HepG2 (cell line): Measurements from ENCODE around the gene PRDM15. TPM values are rescaled to one million over a fixed set of nuclear protein-coding genes. Genes with fewer than 3 reads are reported as not detected.

Experiments
- ATAC-seq: fragments of 200-7000 bp; cut with Tn5 transposase; 3 replicates; pipeline ENCODE4 v1.9.1; 2020; ENCODE audit warnings: mild to moderate bottlenecking, moderate library complexity
- BruUV-seq: library from RNA; stranded (reverse); fragments of 400-500 nt; replicated peaks from 2 replicates; lab custom pipeline; 2021; lab: Mats Ljungman, UMichigan
- CTCF ChIA-PET: fragments of 300-600 bp; formaldehyde crosslinking; extraction: SDS; loops from one replicate; lab custom pipeline; 2021; ENCODE audit warnings: low total read pairs, inconsistent platforms, low intra/inter-chr PET ratio; lab: Yijun Ruan, JAX
- POLR2A ChIA-PET: fragments of 350-600 bp; sonication (Branson Sonifier 250); formaldehyde crosslinking; loops from one replicate; lab custom pipeline; 2020; ENCODE audit warnings: antibody characterized with exemption, inconsistent platforms; lab: Yijun Ruan, JAX
- DNase-seq: peaks from one replicate; pipeline ENCODE4 v3.0.0-alpha.2; 2015; ENCODE audit warnings: low spot score
- FAIRE-seq: peaks from 3 replicates; lab custom pipeline; 2011; peaks lifted over from hg19 to GRCh38; lab: Jason Lieb, UNC
- H2AFZ ChIP-seq: one replicate; pipeline ENCODE4 v1.6.1; 2011; ENCODE audit warnings: low read length, inconsistent platforms
- H3K27ac ChIP-seq: fragments of 300-600 bp; 3 replicates; pipeline ENCODE4 v1.8.0; 2011; ENCODE audit warnings: mixed run types, mild to moderate bottlenecking, mixed read lengths, low read length, inconsistent platforms; ENCODE audit not compliant: insufficient read depth; ENCODE audit errors: extremely low read length
- H3K27me3 ChIP-seq, 2 experiments: fragments of 200-600 bp in 1 of 2; 2 replicates in 1 of 2; 3 replicates in 1 of 2; pipeline versions ENCODE4 v1.6.0 to v1.8.0; 2011; ENCODE audit warnings: low read length in 2 of 2, mild to moderate bottlenecking in 2 of 2, moderate library complexity in 2 of 2, inconsistent platforms in 1 of 2; ENCODE audit not compliant: insufficient read depth in 2 of 2, control insufficient read depth in 1 of 2
- H3K36me3 ChIP-seq, 2 experiments: fragments of 200-600 bp in 1 of 2; replicated peaks in 1 of 2; 2 replicates in 1 of 2; 3 replicates in 1 of 2; pipeline versions ENCODE4 v1.5.1 to v1.8.0; 2011; ENCODE audit warnings: low read length in 2 of 2, inconsistent platforms in 1 of 2; ENCODE audit not compliant: insufficient read depth in 2 of 2, control insufficient read depth in 1 of 2
- H3K4me1 ChIP-seq: 2 replicates; pipeline ENCODE4 v1.5.1; 2012; ENCODE audit warnings: low read length, inconsistent platforms; ENCODE audit not compliant: insufficient read depth
- H3K4me2 ChIP-seq: 2 replicates; pipeline ENCODE4 v1.6.0; 2011; ENCODE audit warnings: low read depth, low read length, inconsistent platforms
- H3K4me3 ChIP-seq, 3 experiments: fragments of 200-600 bp in 1 of 3; sonication (generic), shearing (Covaris generic) in 1 of 3; replicated peaks in 1 of 3; 2 replicates each; pipeline ENCODE4 v1.5.1; 2011 to 2016; ENCODE audit warnings: low read length in 3 of 3, inconsistent platforms in 2 of 3, low read depth in 2 of 3, mild to moderate bottlenecking in 2 of 3, control low read depth in 1 of 3, mixed read lengths in 1 of 3; ENCODE audit not compliant: insufficient read depth in 1 of 3
- H3K79me2 ChIP-seq: one replicate; pipeline ENCODE4 v1.6.1; 2011; ENCODE audit warnings: low read length, inconsistent platforms; ENCODE audit not compliant: insufficient read depth
- H3K9ac ChIP-seq: 2 replicates; pipeline ENCODE4 v1.6.0; 2011; ENCODE audit warnings: mild to moderate bottlenecking, low read depth, low read length, inconsistent platforms; ENCODE audit not compliant: insufficient read depth
- H3K9me3 ChIP-seq: 2 replicates; pipeline ENCODE4 v1.5.1; 2012; ENCODE audit warnings: mild to moderate bottlenecking, low read length
- H4K20me1 ChIP-seq: 2 replicates; pipeline ENCODE4 v1.6.0; 2011; ENCODE audit warnings: inconsistent platforms, mild to moderate bottlenecking, low read length, moderate library complexity; ENCODE audit not compliant: insufficient read depth
- FOXA1 ChIP-seq, 2 experiments: fragments of 450-650 bp in 1 of 2; sonication (generic) in 1 of 2; formaldehyde crosslinking in 1 of 2; IDR thresholded peaks; 2 replicates each; pipeline versions ENCODE4 v1.4.0 to v1.6.1; 2016 to 2020; ENCODE audit warnings: missing genetic modification reagents in 1 of 2
- FOXK2 ChIP-seq: fragments of 450-650 bp; IDR thresholded peaks from 2 replicates; pipeline ENCODE4 v1.6.1; 2016
- HOXA7 ChIP-seq: sonication (generic); formaldehyde crosslinking; IDR thresholded peaks from 2 replicates; pipeline ENCODE4 v1.8.1; 2022; ENCODE audit warnings: mild to moderate bottlenecking, missing genetic modification reagents, moderate library complexity
- KAT7 ChIP-seq: IDR thresholded peaks from 2 replicates; pipeline ENCODE4 v1.6.1; 2018; ENCODE audit warnings: borderline replicate concordance, missing compliant biosample characterization
- RFX5 ChIP-seq: IDR thresholded peaks from 2 replicates; pipeline ENCODE4 v1.6.1; 2011; ENCODE audit warnings: low read depth, low read length, improper control_type of control experiment
- ZNF207 ChIP-seq: fragments of 450-650 bp; IDR thresholded peaks from 2 replicates; pipeline ENCODE4 v1.6.1; 2016; ENCODE audit warnings: antibody characterized with exemption, borderline replicate concordance
- ZNF567 ChIP-seq: sonication (generic); formaldehyde crosslinking; IDR thresholded peaks from 2 replicates; pipeline ENCODE4 v1.8.1; 2023; ENCODE audit warnings: mild to moderate bottlenecking, missing genetic modification reagents, borderline replicate concordance
- WGBS: methylation state at CpG from one replicate; pipeline ENCODE4 v1.1.6; 2017; ENCODE audit warnings: low lambda C conversion rate; 5-methylcytosine and 5-hydroxymethylcytosine counted together
- in situ Hi-C: cut with HindIII; loops from 2 replicates; pipeline ENCODE4 v1.10.0; 2017; ENCODE audit warnings: low pct_unique_long_range_greater_than_20kb; ENCODE audit not compliant: extremely low pct_ligation_motif_present
- intact Hi-C: fragments of 100-400 bp; cut with micrococcal nuclease; formaldehyde crosslinking; loops from one replicate; pipeline ENCODE4 v1.10.0; 2022; ENCODE audit not compliant: unreplicated experiment
- polyA plus RNA-seq, 8 experiments: library from polyadenylated mRNA; depleted of rRNA in 3 of 8; stranded (reverse) in 7 of 8; unstranded in 1 of 8; fragments of >200 nt; fragmentation: Illumina TruSeq in 4 of 8; extraction: Trizol in 4 of 8; gene quantifications; 2 replicates each; pipeline versions ENCODE4 v1.2.1 to v1.2.3, GENCODE V29; 2011 to 2016; ENCODE audit warnings: low read depth in 4 of 8, missing spikeins in 1 of 8, mixed read lengths in 1 of 8; ENCODE audit not compliant: insufficient read depth in 1 of 8
- total RNA-seq, 5 experiments: library from RNA; depleted of rRNA; stranded (reverse); fragments of >200 nt; fragmentation: Illumina TruSeq; extraction: Trizol; gene quantifications; 2 replicates each; pipeline ENCODE4 v1.2.3, GENCODE V29; 2016; ENCODE audit warnings: low read depth in 1 of 5
- TF ChIP-seq, protein P1 (sequence below): sonication (generic); formaldehyde crosslinking; IDR thresholded peaks from 2 replicates; pipeline ENCODE4 v1.9.0; 2021; ENCODE audit warnings: mild to moderate bottlenecking, missing genetic modification reagents

Gene PRDM15
- total and polyA plus RNA-seq, 2 of the 13 experiments (the other 11 are each of a cell fraction or from before 2014, with no cell fraction given): 4.0 to 6.9 TPM

- in situ Hi-C loops (no loop called here), intact Hi-C loops (no loop called here)
- H3K4me1 ChIP-seq: no peaks in the 10 kb centered on the region
- 95% methylated on average over 2 of the region's 2 CpGs for WGBS
- no peak overlapping the region for H2AFZ ChIP-seq
- no peak for DNase-seq
- no peak for FAIRE-seq
- POLR2A ChIA-PET: no interaction called here
- H3K9ac ChIP-seq: no peak overlapping the region
- TF ChIP-seq, protein P1, sequence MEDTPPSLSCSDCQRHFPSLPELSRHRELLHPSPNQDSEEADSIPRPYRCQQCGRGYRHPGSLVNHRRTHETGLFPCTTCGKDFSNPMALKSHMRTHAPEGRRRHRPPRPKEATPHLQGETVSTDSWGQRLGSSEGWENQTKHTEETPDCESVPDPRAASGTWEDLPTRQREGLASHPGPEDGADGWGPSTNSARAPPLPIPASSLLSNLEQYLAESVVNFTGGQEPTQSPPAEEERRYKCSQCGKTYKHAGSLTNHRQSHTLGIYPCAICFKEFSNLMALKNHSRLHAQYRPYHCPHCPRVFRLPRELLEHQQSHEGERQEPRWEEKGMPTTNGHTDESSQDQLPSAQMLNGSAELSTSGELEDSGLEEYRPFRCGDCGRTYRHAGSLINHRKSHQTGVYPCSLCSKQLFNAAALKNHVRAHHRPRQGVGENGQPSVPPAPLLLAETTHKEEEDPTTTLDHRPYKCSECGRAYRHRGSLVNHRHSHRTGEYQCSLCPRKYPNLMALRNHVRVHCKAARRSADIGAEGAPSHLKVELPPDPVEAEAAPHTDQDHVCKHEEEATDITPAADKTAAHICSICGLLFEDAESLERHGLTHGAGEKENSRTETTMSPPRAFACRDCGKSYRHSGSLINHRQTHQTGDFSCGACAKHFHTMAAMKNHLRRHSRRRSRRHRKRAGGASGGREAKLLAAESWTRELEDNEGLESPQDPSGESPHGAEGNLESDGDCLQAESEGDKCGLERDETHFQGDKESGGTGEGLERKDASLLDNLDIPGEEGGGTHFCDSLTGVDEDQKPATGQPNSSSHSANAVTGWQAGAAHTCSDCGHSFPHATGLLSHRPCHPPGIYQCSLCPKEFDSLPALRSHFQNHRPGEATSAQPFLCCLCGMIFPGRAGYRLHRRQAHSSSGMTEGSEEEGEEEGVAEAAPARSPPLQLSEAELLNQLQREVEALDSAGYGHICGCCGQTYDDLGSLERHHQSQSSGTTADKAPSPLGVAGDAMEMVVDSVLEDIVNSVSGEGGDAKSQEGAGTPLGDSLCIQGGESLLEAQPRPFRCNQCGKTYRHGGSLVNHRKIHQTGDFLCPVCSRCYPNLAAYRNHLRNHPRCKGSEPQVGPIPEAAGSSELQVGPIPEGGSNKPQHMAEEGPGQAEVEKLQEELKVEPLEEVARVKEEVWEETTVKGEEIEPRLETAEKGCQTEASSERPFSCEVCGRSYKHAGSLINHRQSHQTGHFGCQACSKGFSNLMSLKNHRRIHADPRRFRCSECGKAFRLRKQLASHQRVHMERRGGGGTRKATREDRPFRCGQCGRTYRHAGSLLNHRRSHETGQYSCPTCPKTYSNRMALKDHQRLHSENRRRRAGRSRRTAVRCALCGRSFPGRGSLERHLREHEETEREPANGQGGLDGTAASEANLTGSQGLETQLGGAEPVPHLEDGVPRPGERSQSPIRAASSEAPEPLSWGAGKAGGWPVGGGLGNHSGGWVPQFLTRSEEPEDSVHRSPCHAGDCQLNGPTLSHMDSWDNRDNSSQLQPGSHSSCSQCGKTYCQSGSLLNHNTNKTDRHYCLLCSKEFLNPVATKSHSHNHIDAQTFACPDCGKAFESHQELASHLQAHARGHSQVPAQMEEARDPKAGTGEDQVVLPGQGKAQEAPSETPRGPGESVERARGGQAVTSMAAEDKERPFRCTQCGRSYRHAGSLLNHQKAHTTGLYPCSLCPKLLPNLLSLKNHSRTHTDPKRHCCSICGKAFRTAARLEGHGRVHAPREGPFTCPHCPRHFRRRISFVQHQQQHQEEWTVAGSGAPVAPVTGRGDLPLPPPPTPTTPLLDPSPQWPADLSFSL (CRISPR knock-in tag): peak; percentile 5; the same call in 1 of the 2 replicates
- TF ChIP-seq RFX5: no peak
- TF ChIP-seq FOXK2: 0 out of 2 replicates have a peak, but pooled peaks have one; percentile 5
- TF ChIP-seq KAT7: no peak
- no peak for TF ChIP-seq HOXA7 (CRISPR knock-in tag)
- TF ChIP-seq ZNF207: 0 out of 2 replicates have a peak, but pooled peaks have one; percentile 55
- TF ChIP-seq FOXA1 (IDR thresholded peaks at IDR 0.05): 0 out of 2 replicates have a peak, but pooled peaks have one; percentile 1
- no peak for TF ChIP-seq FOXA1 (CRISPR knock-in tag; IDR thresholded peaks at IDR 0.05)
- no peak for TF ChIP-seq ZNF567 (CRISPR knock-in tag)
- H3K36me3 ChIP-seq: peaks cover 5 to 12% of the 10 kb centered on the region in 2 experiments; a peak in 4 of 5 replicates
- no peak overlapping the region for H3K27ac ChIP-seq
- H3K4me2 ChIP-seq: no peak overlapping the region
- no peaks in the 10 kb centered on the region for H3K9me3 ChIP-seq
- H4K20me1 ChIP-seq: no peaks in the 10 kb centered on the region
- no peak overlapping the region for H3K4me3 ChIP-seq
- no peaks in the 10 kb centered on the region for H3K79me2 ChIP-seq
- no peaks in the 10 kb centered on the region for H3K27me3 ChIP-seq
- ATAC-seq: no peak
- no TSS peak for BruUV-seq
- CTCF ChIA-PET: no interaction called here
Measured at GRCh38 chr21:41830145-41830707, 48.9 kb downstream of the PRDM15 start.
